ENCODE measurements around the gene WIPF2.

GRCh38 chr17:40327244-40327729, 108.2 kb downstream of the WIPF2 start:
- TF ChIP-seq CTCF (IDR thresholded peaks at IDR 0.05) (no peak), POLR2A (IDR thresholded peaks at IDR 0.05) (no peak)
